Fibroblast of mammary gland (primary cell): Measurements from ENCODE around the gene ENTREP1.

Source experiments
- DNase-seq: peaks from one replicate; pipeline ENCODE4 v3.0.0-alpha.2; 2010; ENCODE audit warnings: low read depth
- H3K4me3 ChIP-seq: 2 replicates; pipeline ENCODE4 v1.5.1; 2011; ENCODE audit warnings: low read depth, mild to moderate bottlenecking, low read length, moderate library complexity; ENCODE audit not compliant: control insufficient read depth
- CTCF ChIP-seq: conservative IDR thresholded peaks from 2 replicates; pipeline ENCODE4 v1.5.1; 2011; ENCODE audit warnings: low read depth, low read length, inconsistent platforms; ENCODE audit not compliant: control insufficient read depth, insufficient read depth

Gene ENTREP1

DNA sequence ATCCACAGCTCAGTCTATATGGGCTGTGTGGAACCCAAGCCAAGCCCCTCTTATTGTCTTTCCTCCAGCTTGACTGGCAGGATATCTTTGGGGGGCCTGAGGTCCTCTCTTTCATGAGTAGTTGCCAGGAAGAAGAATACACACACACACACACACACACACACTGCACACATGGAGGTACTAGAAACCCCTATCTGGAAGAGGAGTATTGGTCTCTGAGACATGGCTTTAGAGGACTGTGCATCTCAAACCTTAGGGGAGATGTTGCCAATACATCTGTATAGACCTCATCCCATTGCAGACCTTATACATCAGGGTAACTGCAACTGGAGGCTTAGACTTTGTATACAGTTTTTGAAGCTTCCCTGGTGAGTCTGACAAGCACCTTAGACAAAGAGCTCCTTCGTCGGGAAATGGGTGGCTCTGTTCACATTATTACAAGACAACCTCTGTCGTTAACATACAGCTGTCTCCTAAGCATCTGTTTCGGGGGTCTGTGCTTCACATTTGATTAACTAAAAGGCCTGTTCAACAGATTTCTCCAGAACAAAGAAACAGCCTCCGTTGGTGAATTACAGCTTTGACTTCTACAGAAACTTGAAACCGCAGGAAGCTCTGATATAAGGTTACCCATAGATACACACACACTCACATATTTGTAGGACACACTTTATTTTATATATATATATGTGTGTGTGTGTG is 5.5 kb upstream of the ENTREP1 start:
- no peak overlapping the region for H3K4me3 ChIP-seq
- no peak for DNase-seq
- no peak for TF ChIP-seq CTCF

DNA sequence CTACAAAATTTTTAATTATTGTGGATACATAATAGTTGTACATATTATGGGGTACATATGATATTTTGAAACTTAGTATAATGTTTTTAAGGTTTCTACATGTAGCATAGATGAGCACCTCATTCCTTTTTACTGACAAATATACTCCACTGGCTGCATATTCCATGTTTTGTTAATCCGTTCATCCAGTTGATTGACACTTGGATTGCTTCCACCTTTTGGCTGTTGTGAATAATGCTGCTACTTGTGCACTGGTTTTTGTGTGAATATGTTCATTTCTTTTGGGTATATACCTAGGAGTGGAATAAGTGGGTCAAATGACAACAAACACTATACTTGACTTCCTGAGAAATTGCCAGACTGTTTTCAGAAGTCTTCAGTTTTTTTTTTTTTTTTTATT is 2.8 kb upstream of the ENTREP1 start:
- no peak for DNase-seq
- H3K4me3 ChIP-seq: no peak overlapping the region
- TF ChIP-seq CTCF: no peak

- no peak overlapping the region for H3K4me3 ChIP-seq
- DNase-seq: no peak
- no peak for TF ChIP-seq CTCF
These were observed 1.2 kb upstream of the ENTREP1 start for GRCh38 chr9:69323861-69324260.

DNA sequence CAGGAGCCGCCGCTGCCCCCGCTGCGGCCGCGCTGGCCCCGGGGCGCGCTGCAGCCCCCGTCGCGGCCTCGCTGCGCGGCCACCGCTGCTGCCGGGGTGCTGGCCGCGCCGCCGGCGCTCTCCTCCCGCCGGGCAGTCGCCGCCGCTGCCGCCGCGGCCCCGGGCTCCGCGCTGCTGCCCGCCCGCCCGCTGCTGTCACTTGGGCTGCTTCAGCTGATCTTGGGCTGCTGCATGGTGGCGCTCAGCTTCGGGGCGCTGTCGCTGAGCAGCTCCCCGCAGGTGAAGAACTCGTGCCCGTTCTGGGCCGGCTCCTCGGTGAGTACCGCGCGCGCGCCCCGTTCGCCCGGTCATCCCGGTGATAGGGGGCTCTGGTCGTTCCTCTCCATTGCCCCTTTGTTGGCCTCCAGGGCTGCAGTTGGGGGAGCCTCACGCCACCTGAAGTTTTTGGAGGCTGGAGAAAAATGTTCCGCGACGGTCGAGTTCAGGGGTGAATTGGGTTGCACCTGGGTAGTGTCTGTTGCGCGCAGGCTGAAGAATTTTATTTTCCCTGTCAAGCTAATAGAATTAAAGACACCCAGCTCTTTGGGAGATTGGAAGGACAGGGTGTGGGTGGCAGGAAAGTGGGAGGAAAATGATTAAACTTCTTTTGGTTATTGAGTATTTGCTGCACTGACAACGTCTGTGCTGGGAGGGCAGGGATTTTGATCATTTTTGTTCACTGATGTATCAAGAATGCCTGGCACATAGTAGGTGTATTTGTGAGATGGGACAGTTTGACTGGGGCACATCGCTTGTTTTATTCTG is 596 bp downstream of the ENTREP1 start:
- no peak for TF ChIP-seq CTCF
- no peak overlapping the region for H3K4me3 ChIP-seq
- no peak for DNase-seq

DNA sequence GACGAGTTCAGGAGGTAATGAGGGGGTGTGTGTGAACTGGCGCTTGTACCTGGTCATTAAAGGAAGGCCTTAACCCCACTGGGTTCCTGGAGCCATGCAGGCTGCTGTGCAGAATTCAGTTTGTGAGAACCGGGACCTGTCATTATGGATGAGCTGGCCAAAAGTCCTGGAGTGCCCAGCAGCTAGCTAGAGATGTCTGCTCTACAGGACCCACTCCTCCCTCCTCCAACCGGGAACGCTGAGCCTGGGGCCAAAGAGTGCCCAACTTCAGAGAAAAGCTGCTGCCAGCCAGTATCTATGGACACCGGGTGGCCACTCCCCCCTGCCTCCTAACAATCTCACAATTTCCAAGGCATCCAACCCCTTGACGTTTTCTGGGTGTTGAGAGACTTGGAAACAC is 1.2 kb downstream of the ENTREP1 start:
- no peak overlapping the region for H3K4me3 ChIP-seq
- DNase-seq: no peak
- no peak for TF ChIP-seq CTCF

DNA sequence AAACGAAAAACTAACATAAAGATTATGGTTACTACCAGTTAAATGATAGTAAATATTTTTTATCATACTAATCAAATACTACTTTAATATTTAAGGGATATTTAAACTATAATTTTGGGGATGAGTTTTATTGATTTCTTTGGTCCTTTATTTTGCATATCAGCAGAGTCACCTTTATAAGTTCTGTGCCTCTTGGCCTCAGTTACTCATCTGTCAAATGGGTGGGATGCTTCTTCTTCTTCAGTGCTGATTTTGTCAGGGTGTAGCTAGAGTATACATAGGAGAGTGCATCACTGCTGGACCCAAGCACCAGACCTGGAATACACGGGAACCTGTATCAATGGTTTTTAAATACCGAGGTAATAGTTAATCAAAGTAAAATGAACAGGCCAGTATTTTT is 5.6 kb downstream of the ENTREP1 start:
- DNase-seq: no peak
- TF ChIP-seq CTCF: no peak
- no peak overlapping the region for H3K4me3 ChIP-seq
